Measurements from ENCODE around the gene HDGFL2.
"Not testable (repeated sequence)": the region's sequence is repeated elsewhere in the genome, so short reads cannot be mapped to it uniquely, and the experiment has no call there.

HDGFL2 gene

GRCh38 chr19:4541114-4541805, 69.2 kb downstream of the HDGFL2 start:
- no peaks in the 10 kb centered on the region for H3K9me3 ChIP-seq (ENCODE audit: low read depth, low read length)
- H3K36me3 ChIP-seq (ENCODE audit: insufficient read depth, low read length): no peaks in the 10 kb centered on the region
- TF ChIP-seq POLR2AphosphoS5 (IDR thresholded peaks at IDR 0.05; ENCODE audit: borderline replicate concordance, low read depth, low read length): no peak
- no peak overlapping the region for H3K9ac ChIP-seq (ENCODE audit: insufficient read length)
- H3K27ac ChIP-seq: no peak overlapping the region
- DNase-seq (ENCODE audit: low read depth, low spot score): no peak
- no peak overlapping the region for H3K4me3 ChIP-seq

GRCh38 chr19:4541806-4542145, 69.7 kb downstream of the HDGFL2 start:
- not testable (repeated sequence) for H3K9me3 ChIP-seq (ENCODE audit: low read depth, low read length); H3K9ac ChIP-seq (ENCODE audit: insufficient read length); H3K4me3 ChIP-seq; H3K27ac ChIP-seq; H3K36me3 ChIP-seq (ENCODE audit: insufficient read depth, low read length); DNase-seq (ENCODE audit: low read depth, low spot score)

DNA sequence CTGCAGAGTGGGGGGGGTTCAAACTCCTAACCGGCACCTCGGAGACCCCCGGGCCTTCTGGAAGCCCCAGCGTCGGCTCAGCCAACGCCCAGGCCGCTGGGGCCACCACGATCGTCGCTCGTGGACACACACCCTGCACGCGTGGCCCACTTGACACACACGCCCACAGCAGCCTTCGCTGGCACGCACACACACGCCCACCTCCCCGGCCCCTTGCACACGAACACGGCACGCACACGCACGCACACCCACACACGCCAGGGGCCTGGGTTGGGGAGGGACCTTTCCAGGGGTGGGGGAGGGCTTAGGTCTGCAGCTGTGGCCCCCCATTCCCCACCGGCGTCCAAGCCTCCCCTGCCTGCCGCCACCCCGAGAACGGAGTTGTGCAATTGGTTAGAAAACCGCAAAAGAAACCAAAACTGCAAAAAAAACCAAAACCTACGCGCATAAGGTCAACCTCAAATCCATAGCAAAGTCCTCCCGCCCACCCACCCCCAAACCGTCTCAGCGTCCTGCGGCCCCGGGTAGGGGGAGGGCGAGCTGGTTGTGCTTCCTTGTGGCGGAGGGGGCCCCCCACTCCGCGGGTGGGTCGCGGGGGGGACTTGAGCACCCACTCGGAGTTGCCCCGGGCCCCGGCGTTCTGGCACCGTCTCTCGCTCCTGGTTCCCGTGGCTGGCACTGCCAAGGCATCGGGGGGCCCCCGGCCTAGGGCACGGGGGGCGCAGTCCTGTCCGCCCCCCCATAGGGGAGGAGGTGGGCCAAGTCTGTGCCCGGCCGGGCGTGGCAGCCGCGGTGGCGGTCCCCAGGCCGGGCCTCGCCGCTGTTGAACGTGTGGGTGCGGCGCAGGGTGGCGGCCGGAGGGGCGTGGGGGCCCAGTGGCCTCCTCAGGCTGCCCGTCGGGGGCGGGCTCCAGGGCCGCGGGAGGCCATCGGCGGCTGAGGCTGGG, 71.1 kb downstream of the HDGFL2 start:
- H3K9ac ChIP-seq (ENCODE audit: insufficient read length): no peak overlapping the region
- no peak overlapping the region for H3K4me3 ChIP-seq
- no peak for DNase-seq (ENCODE audit: low read depth, low spot score)
- H3K36me3 ChIP-seq (ENCODE audit: insufficient read depth, low read length): no peaks in the 10 kb centered on the region
- no peak overlapping the region for H3K27ac ChIP-seq
- TF ChIP-seq FOXP2 (optimal IDR thresholded peaks at IDR 0.05; ENCODE audit: control extremely low read depth, extremely low read length, insufficient read depth) (no peak), POLR2AphosphoS5 (IDR thresholded peaks at IDR 0.05; ENCODE audit: borderline replicate concordance, low read depth, low read length) (no peak), EZH2 (IDR thresholded peaks at IDR 0.05) (no peak)
- no peaks in the 10 kb centered on the region for H3K9me3 ChIP-seq (ENCODE audit: low read depth, low read length)

- TF ChIP-seq EZH2 (IDR thresholded peaks at IDR 0.05): no peak
- TF ChIP-seq FOXP2 (optimal IDR thresholded peaks at IDR 0.05; ENCODE audit: control extremely low read depth, extremely low read length, insufficient read depth): no peak
- TF ChIP-seq POLR2AphosphoS5 (IDR thresholded peaks at IDR 0.05; ENCODE audit: borderline replicate concordance, low read depth, low read length): no peak
- H3K9ac ChIP-seq (ENCODE audit: insufficient read length): no peak overlapping the region
- no peak overlapping the region for H3K27ac ChIP-seq
- no peaks in the 10 kb centered on the region for H3K9me3 ChIP-seq (ENCODE audit: low read depth, low read length)
- H3K36me3 ChIP-seq (ENCODE audit: insufficient read depth, low read length): no peaks in the 10 kb centered on the region
- no peak overlapping the region for H3K4me3 ChIP-seq
- DNase-seq (ENCODE audit: low read depth, low spot score): no peak
Measured at GRCh38 chr19:4543842-4544647, 71.9 kb downstream of the HDGFL2 start.

GRCh38 chr19:4547303-4548237, 75.5 kb downstream of the HDGFL2 start:
- Histone ChIP-seq H3K36me3 (ENCODE audit: insufficient read depth, low read length) (no peaks in the 10 kb centered on the region), H3K27ac (no peak overlapping the region), H3K9ac (ENCODE audit: insufficient read length) (no peak overlapping the region), H3K9me3 (ENCODE audit: low read depth, low read length) (no peaks in the 10 kb centered on the region), H3K4me3 (no peak overlapping the region)
- no peak for DNase-seq (ENCODE audit: low read depth, low spot score)
- no peak for TF ChIP-seq EZH2 (IDR thresholded peaks at IDR 0.05)
- TF ChIP-seq FOXP2 (optimal IDR thresholded peaks at IDR 0.05; ENCODE audit: control extremely low read depth, extremely low read length, insufficient read depth): no peak
- no peak for TF ChIP-seq POLR2AphosphoS5 (IDR thresholded peaks at IDR 0.05; ENCODE audit: borderline replicate concordance, low read depth, low read length)

DNA sequence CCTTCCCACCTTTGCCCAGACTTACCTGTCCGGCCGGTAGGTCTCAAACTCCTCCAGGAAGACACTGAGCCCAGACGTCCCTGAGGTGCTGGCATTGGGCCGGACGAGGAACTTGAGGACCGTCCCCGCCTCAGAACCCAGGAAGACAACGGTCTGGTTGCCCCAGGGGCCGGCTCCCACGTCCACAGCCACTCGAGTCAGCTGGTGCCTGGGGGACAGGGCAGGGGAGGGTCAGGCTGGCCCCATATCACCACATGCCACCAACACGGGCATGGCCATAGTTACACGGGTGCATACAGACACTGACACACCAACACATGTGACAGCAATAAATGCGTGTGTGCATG, 76.1 kb downstream of the HDGFL2 start:
- H3K36me3 ChIP-seq (ENCODE audit: insufficient read depth, low read length): no peaks in the 10 kb centered on the region
- no peak overlapping the region for H3K4me3 ChIP-seq
- no peak for DNase-seq (ENCODE audit: low read depth, low spot score)
- no peak overlapping the region for H3K27ac ChIP-seq
- H3K9ac ChIP-seq (ENCODE audit: insufficient read length): no peak overlapping the region
- TF ChIP-seq FOXP2 (optimal IDR thresholded peaks at IDR 0.05; ENCODE audit: control extremely low read depth, extremely low read length, insufficient read depth): no peak
- TF ChIP-seq POLR2AphosphoS5 (IDR thresholded peaks at IDR 0.05; ENCODE audit: borderline replicate concordance, low read depth, low read length): no peak
- TF ChIP-seq EZH2 (IDR thresholded peaks at IDR 0.05): no peak
- no peaks in the 10 kb centered on the region for H3K9me3 ChIP-seq (ENCODE audit: low read depth, low read length)

DNA sequence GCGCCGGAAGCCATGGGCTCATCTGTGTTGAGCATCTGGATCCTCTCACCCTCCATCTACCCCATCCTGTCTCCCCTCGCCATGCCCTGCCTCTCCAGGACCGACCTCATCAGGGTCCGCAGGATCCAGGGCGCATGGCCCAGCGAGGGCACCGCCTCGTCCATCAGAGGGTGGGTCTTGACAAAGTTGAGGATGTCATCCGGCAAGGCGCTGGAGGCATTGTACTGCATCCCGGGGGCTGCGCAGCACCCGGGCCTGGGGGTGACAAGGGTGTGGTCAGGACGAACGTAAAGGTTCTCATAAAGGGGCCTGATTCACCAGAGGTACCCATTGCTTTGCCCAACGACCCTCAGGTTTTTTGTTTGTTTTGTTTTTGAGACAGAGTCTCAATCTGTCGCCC, 77.9 kb downstream of the HDGFL2 start:
- Histone ChIP-seq H3K4me3 (no peak overlapping the region), H3K9ac (ENCODE audit: insufficient read length) (no peak overlapping the region), H3K9me3 (ENCODE audit: low read depth, low read length) (no peaks in the 10 kb centered on the region), H3K27ac (no peak overlapping the region), H3K36me3 (ENCODE audit: insufficient read depth, low read length) (no peaks in the 10 kb centered on the region)
- no peak for DNase-seq (ENCODE audit: low read depth, low spot score)
- TF ChIP-seq FOXP2 (optimal IDR thresholded peaks at IDR 0.05; ENCODE audit: control extremely low read depth, extremely low read length, insufficient read depth): no peak
- no peak for TF ChIP-seq EZH2 (IDR thresholded peaks at IDR 0.05)
- no peak for TF ChIP-seq POLR2AphosphoS5 (IDR thresholded peaks at IDR 0.05; ENCODE audit: borderline replicate concordance, low read depth, low read length)

Measured in SK-N-MC (cell line).